GM18498 (cell line): ENCODE data around the gene SPOP.
"Not testable (repeated sequence)": the region's sequence is repeated elsewhere in the genome, so short reads cannot be mapped to it uniquely, and the experiment has no call there.

Experiments
- ATAC-seq: cut with Tn5 transposase; IDR thresholded peaks from one replicate; pipeline ENCODE4 v1.9.1; 2021; ENCODE audit warnings: mild to moderate bottlenecking, moderate library complexity; ENCODE audit not compliant: unreplicated experiment

SPOP gene

GRCh38 chr17:49554694-49555494 is 123.0 kb downstream of the SPOP start:
- no peak for ATAC-seq

- no peak for ATAC-seq
Observed at GRCh38 chr17:49553676-49554335, 124.1 kb downstream of the SPOP start.

DNA sequence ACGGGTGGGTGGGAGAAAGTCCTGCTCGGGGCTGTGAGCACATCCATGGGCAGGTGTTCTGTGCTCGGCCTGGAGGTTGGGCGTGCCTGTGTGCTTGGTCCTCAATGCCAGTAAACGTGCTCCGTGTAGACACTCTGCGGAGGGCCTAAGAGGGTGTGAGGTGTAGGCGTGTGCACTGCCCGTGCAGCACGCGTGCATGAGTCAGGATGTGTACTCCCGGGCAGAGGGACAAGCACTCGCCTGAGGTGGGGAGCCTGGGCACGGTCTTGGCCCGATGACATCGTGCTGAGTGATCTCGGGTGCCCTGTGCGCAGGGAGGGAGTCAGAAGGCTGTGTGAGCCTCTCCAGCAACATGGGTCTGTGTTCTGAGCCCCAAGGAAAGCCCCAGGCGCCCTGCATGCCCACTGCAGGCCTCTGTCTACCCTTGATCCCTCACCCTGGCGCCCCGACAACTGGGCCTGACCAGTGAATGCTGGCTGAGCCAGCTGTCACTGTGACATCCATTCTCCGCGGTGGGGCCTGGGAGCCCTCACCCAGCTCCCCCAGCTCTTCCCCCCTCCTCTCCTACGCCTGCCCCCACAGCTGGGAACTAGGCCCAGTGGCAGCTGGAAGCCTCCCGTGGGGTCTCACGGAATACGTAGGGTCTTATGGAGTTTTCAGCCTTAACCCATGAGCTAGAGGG is 125.7 kb downstream of the SPOP start:
- no peak for ATAC-seq

GRCh38 chr17:49551221-49552069 is 126.5 kb downstream of the SPOP start:
- ATAC-seq = no peak

DNA sequence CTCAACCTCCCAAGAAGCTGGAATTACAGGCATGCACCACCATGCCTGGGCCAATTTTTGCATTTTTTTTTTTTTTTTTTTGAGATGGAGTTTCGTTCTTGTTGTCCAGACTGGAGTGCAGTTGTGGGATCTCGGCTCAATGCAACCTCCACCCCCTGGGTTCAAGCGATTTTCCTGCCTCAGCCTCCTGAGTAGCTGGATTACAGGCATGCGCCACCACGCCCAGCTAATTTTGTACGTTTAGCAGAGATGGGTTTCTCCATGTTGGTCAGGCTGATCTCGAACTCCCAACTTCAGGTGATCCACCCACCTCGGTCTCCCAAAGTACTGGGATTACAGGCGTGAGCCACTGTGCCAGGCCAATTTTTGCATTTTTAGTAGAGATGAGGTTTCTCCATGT is 127.1 kb downstream of the SPOP start:
- ATAC-seq = not testable (repeated sequence)

DNA sequence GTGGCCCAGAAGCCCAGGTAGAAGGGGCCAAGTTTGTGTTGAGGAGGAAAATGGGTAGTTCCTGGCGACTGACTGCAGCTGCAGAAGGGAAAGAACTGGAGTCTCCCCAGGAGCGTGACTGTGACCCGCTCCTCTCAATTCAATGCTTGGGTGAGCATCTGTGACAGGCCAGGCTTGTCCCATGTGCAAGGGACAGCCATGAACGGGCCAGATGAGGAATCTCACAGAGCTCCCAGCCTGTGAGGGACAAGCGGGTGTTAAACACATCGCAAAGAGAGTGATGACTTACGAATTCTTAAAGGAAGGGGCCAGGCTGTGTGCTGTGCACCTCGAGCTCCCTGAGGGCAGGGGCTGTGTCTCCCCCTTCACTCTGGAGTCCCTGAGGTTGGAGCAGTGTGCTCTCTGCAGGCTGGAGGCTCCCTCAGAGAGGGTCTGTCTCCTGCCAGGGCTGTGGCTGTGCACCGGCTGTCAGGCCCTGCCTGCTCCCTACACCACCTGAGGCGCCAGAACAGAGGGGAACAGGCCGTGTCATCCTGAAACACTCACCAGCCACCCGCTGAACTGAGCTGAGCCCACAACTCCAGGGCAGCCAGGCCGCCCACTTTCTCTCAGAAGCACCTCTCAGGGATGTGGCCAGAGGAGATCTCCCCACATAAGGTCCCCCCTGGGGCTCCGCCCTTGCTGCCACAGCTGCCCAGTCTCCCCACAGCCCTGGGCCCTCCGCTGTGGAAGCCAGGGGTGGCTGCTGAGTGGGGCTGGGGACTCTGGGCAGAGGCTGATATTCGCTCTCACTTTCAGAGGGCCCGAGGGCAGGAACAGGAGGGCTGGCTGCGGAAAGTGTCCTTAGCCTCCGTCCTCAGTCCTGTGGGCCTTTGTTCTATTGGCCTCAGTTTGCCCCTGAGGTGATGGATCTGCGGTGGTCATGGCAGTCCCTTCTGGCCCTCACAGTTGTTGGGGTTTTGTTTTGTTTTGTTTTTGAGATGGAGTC is 127.9 kb downstream of the SPOP start:
- ATAC-seq = no peak

DNA sequence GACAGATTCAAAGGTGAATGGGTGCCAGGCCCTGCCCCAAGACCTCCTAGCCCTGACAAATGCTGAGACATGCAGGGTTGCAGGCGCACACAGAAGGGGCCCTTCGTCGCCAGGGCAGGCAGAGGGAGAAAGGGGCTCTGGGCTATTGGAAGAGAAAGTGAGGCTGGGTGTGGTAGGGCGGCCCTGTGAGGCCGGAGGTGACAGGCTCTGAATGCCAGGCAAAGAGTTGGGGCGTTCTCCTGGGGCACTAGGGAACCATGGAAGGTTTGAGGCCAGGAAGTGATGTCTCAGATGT is 128.6 kb downstream of the SPOP start:
- ATAC-seq = no peak
